IMR-90 (cell line): ENCODE data around the gene OVOL3. TPM values are rescaled to one million over a fixed set of nuclear protein-coding genes. Genes with fewer than 3 reads are reported as not detected.

Source experiments
- ATAC-seq: fragments of 200-7000 bp; cut with Tn5 transposase; 2 replicates; pipeline ENCODE4 v1.9.1; 2020; ENCODE audit warnings: low read depth, mild to moderate bottlenecking, moderate library complexity
- BruUV-seq: library from RNA; stranded (reverse); fragments of 400-500 nt; replicated peaks from 2 replicates; lab custom pipeline; 2021; lab: Mats Ljungman, UMichigan
- CTCF ChIA-PET: fragments of 300-600 bp; formaldehyde crosslinking; extraction: SDS; loops from one replicate; lab custom pipeline; 2021; ENCODE audit warnings: antibody characterized with exemption; lab: Yijun Ruan, JAX
- POLR2A ChIA-PET: fragments of 300-600 bp; sonication (Branson Sonifier 250); formaldehyde crosslinking; loops from one replicate; lab custom pipeline; 2022; ENCODE audit warnings: antibody characterized with exemption; ENCODE audit not compliant: unreplicated experiment; lab: Charles Lee
- DNase-seq: peaks from one replicate; pipeline ENCODE4 v3.0.0; 2013
- H2AFZ ChIP-seq: replicated peaks from 2 replicates; pipeline ENCODE3; 2013; ENCODE audit warnings: low read length, mild to moderate bottlenecking; ENCODE audit not compliant: poor library complexity
- H2AK5ac ChIP-seq: 2 replicates; pipeline ENCODE4 v1.6.1; 2013; ENCODE audit warnings: low read depth, low read length, inconsistent platforms
- H2AK9ac ChIP-seq: replicated peaks from 2 replicates; pipeline ENCODE3; 2013; ENCODE audit warnings: mild to moderate bottlenecking, low read depth, low read length, moderate library complexity; ENCODE audit not compliant: poor library complexity
- H2BK120ac ChIP-seq: 2 replicates; pipeline ENCODE4 v1.6.1; 2013; ENCODE audit warnings: low read depth, low read length, inconsistent platforms
- H2BK15ac ChIP-seq: 3 replicates; pipeline ENCODE4 v1.6.1; 2013; ENCODE audit warnings: low read depth, low read length, inconsistent platforms
- H2BK20ac ChIP-seq: 2 replicates; pipeline ENCODE4 v1.6.1; 2013; ENCODE audit warnings: low read depth, mild to moderate bottlenecking, inconsistent platforms, low read length, moderate library complexity
- H2BK5ac ChIP-seq: 2 replicates; pipeline ENCODE4 v1.6.1; 2013; ENCODE audit warnings: mild to moderate bottlenecking, low read depth, low read length, inconsistent platforms; ENCODE audit not compliant: poor library complexity, severe bottlenecking
- H3K14ac ChIP-seq: replicated peaks from 2 replicates; pipeline ENCODE4 v1.6.1; 2013; ENCODE audit warnings: low read depth, low read length, inconsistent platforms
- H3K18ac ChIP-seq: 2 replicates; pipeline ENCODE4 v1.6.1; 2013; ENCODE audit warnings: low read depth, low read length, control low read depth
- H3K23ac ChIP-seq: 2 replicates; pipeline ENCODE4 v1.6.1; 2013; ENCODE audit warnings: low read depth, low read length, inconsistent platforms
- H3K27ac ChIP-seq: 2 replicates; pipeline ENCODE4 v1.5.1; 2013; ENCODE audit warnings: mild to moderate bottlenecking, control low read depth, low read length; ENCODE audit not compliant: insufficient read depth
- H3K27me3 ChIP-seq: 2 replicates; pipeline ENCODE4 v1.6.1; 2013; ENCODE audit warnings: low read length; ENCODE audit not compliant: control insufficient read depth, insufficient read depth
- H3K36me3 ChIP-seq: 2 replicates; pipeline ENCODE4 v1.6.1; 2013; ENCODE audit warnings: low read length, mixed read lengths; ENCODE audit not compliant: control insufficient read depth, insufficient read depth
- H3K4ac ChIP-seq: 2 replicates; pipeline ENCODE4 v1.6.1; 2013; ENCODE audit warnings: low read depth, low read length, inconsistent platforms
- H3K4me1 ChIP-seq: 2 replicates; pipeline ENCODE4 v1.6.1; 2013; ENCODE audit warnings: low read length, mixed read lengths; ENCODE audit not compliant: control insufficient read depth, insufficient read depth
- H3K4me2 ChIP-seq: 2 replicates; pipeline ENCODE4 v1.6.1; 2013; ENCODE audit warnings: low read depth, mild to moderate bottlenecking, control low read depth, low read length, moderate library complexity
- H3K4me3 ChIP-seq: 2 replicates; pipeline ENCODE4 v1.5.1; 2013; ENCODE audit warnings: low read depth, mild to moderate bottlenecking, control low read depth, low read length, moderate library complexity; ENCODE audit not compliant: insufficient read depth
- H3K56ac ChIP-seq: 2 replicates; pipeline ENCODE4 v1.6.1; 2013; ENCODE audit warnings: low read length, inconsistent platforms; ENCODE audit not compliant: insufficient read depth; ENCODE audit errors: extremely low read depth
- H3K79me1 ChIP-seq, 2 experiments: 2 replicates each; pipeline ENCODE4 v1.6.1; 2013; ENCODE audit warnings: low read length in 2 of 2, inconsistent platforms in 1 of 2, low read depth in 1 of 2
- H3K9ac ChIP-seq: 2 replicates; pipeline ENCODE4 v1.6.1; 2013; ENCODE audit warnings: low read depth, low read length, control low read depth
- H3K9me1 ChIP-seq: 2 replicates; pipeline ENCODE4 v1.6.1; 2013; ENCODE audit warnings: low read length, inconsistent platforms; ENCODE audit not compliant: insufficient read depth
- H3K9me3 ChIP-seq: 2 replicates; pipeline ENCODE4 v1.6.1; 2013; ENCODE audit warnings: low read length; ENCODE audit not compliant: control insufficient read depth, insufficient read depth
- H4K20me1 ChIP-seq: 2 replicates; pipeline ENCODE4 v1.6.1; 2013; ENCODE audit warnings: low read length, inconsistent platforms; ENCODE audit not compliant: insufficient read depth
- H4K5ac ChIP-seq: 2 replicates; pipeline ENCODE4 v1.6.1; 2013; ENCODE audit warnings: mild to moderate bottlenecking, low read depth, low read length, control low read depth
- H4K8ac ChIP-seq, 2 experiments: 2 replicates each; pipeline ENCODE4 v1.6.1; 2013; ENCODE audit warnings: low read depth in 2 of 2, low read length in 2 of 2, control low read depth in 1 of 2, inconsistent platforms in 1 of 2
- H4K91ac ChIP-seq: 2 replicates; pipeline ENCODE4 v1.6.1; 2013; ENCODE audit warnings: low read depth, low read length, inconsistent platforms; ENCODE audit not compliant: insufficient read depth
- BHLHE40 ChIP-seq: fragments of 150-350 bp; IDR thresholded peaks from 2 replicates; pipeline ENCODE4 v1.6.1; 2016; ENCODE audit warnings: mild to moderate bottlenecking, low read depth, low read length
- CEBPB ChIP-seq: IDR thresholded peaks from 2 replicates; pipeline ENCODE4 v1.6.1; 2012; ENCODE audit warnings: low read depth, low read length, improper control_type of control experiment
- CHD1 ChIP-seq: IDR thresholded peaks from 2 replicates; pipeline ENCODE4 v1.6.1; 2012; ENCODE audit warnings: low read depth, low read length, improper control_type of control experiment
- FOS ChIP-seq: fragments of 150-350 bp; IDR thresholded peaks from 2 replicates; pipeline ENCODE4 v1.6.1; 2016; ENCODE audit warnings: low read depth, low read length
- MAFK ChIP-seq: IDR thresholded peaks from 2 replicates; pipeline ENCODE4 v1.6.1; 2012; ENCODE audit warnings: low read depth, low read length, improper control_type of control experiment
- MAZ ChIP-seq: IDR thresholded peaks from 2 replicates; pipeline ENCODE4 v1.6.1; 2012; ENCODE audit warnings: low read depth, mild to moderate bottlenecking, low read length, improper control_type of control experiment, moderate library complexity, borderline replicate concordance
- MXI1 ChIP-seq: IDR thresholded peaks from 2 replicates; pipeline ENCODE4 v1.6.1; 2012; ENCODE audit warnings: low read depth, mild to moderate bottlenecking, low read length, moderate library complexity, borderline replicate concordance
- NFE2L2 ChIP-seq: fragments of 150-350 bp; IDR thresholded peaks from 2 replicates; pipeline ENCODE4 v1.6.1; 2016; ENCODE audit warnings: low read depth, mild to moderate bottlenecking, low read length
- POLR2A ChIP-seq: IDR thresholded peaks from 2 replicates; pipeline ENCODE4 v1.6.1; 2012; ENCODE audit warnings: mild to moderate bottlenecking, low read depth, low read length
- RAD21 ChIP-seq: IDR thresholded peaks from 2 replicates; pipeline ENCODE4 v1.6.1; 2012; ENCODE audit warnings: low read length, improper control_type of control experiment
- RFX5 ChIP-seq: IDR thresholded peaks from 2 replicates; pipeline ENCODE4 v1.8.0; 2012; ENCODE audit warnings: low read depth, mild to moderate bottlenecking, low read length, moderate library complexity
- SMC3 ChIP-seq: fragments of 150-350 bp; IDR thresholded peaks from 2 replicates; pipeline ENCODE4 v1.6.1; 2016; ENCODE audit warnings: low read depth, mild to moderate bottlenecking, antibody characterized with exemption, low read length, moderate library complexity
- WGBS, 2 experiments: methylation state at CpG; one replicate each; pipeline versions ENCODE4 v1.1.5 to v1.1.7; 2013; ENCODE audit warnings: missing lambda C conversion rate in 2 of 2; ENCODE audit not compliant: insufficient read length in 1 of 2; ENCODE audit errors: extremely low coverage in 2 of 2; 5-methylcytosine and 5-hydroxymethylcytosine counted together
- dilution Hi-C: fragments of 300-500 bp; cut with HindIII; formaldehyde crosslinking; loops from one replicate; pipeline ENCODE4 v1.14.3; 2018; ENCODE audit warnings: low sequenced_read_pairs; ENCODE audit not compliant: unreplicated experiment
- in situ Hi-C: fragments of 300-500 bp; cut with MboI; formaldehyde crosslinking; loops from 3 replicates; pipeline ENCODE4 v1.14.3; 2019; ENCODE audit warnings: low sequenced_read_pairs, inconsistent platforms, mixed read lengths
- intact Hi-C: fragments of 100-400 bp; cut with micrococcal nuclease; formaldehyde crosslinking; loops from 2 replicates; pipeline ENCODE4 v1.10.0; 2022
- polyA plus RNA-seq, 3 experiments: library from polyadenylated mRNA; depleted of rRNA; stranded (reverse); fragments of >200 nt; gene quantifications; 2 replicates each; pipeline ENCODE4 v1.2.3, GENCODE V29; 2012; ENCODE audit warnings: low replicate concordance in 1 of 3
- total RNA-seq: library from RNA; depleted of rRNA; stranded (reverse); fragments of >200 nt; gene quantifications from 2 replicates; pipeline ENCODE4 v1.2.3, GENCODE V29; 2012
- TF ChIP-seq, protein P1 (sequence below): conservative IDR thresholded peaks from 2 replicates; pipeline ENCODE4 v1.5.1; 2012; ENCODE audit warnings: mild to moderate bottlenecking, low read depth, low read length, improper control_type of control experiment
- TF ChIP-seq, protein P2 (sequence below): fragments of 150-350 bp; IDR thresholded peaks from 2 replicates; pipeline ENCODE4 v1.6.1; 2016; ENCODE audit warnings: low read depth, mild to moderate bottlenecking, low read length, moderate library complexity, borderline replicate concordance
- TF ChIP-seq, protein P3 (sequence below): fragments of 150-350 bp; IDR thresholded peaks from 2 replicates; pipeline ENCODE4 v1.6.1; 2017; ENCODE audit warnings: mild to moderate bottlenecking, antibody characterized with exemption, low read length, low read depth

The OVOL3 gene
- total and polyA plus RNA-seq, 2 of the 4 experiments (the other 2 are of a cell fraction): not detected

DNA sequence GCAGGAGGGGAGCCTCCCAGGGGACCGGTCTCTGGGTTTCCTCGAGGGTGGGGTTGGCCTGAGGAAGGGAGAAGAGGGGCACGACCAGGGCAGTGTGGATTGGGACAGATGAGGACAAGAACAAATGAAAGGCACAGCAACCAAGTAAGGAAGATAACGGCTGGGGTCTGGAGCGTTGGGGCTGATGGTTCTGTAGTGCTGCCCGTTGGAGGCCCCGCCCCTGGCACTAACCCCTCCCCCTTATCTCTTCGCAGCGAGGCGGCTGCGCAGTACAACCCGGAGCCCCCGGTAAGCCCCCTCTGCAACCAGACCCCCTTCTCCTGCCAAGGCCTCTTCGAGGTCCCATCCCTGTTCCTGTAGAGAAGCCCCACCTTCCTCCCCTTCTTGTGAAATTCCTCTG lies 31.1 kb downstream of the OVOL3 start:
- H3K79me1 ChIP-seq: peaks cover 41 to 61% of the 10 kb centered on the region in 2 experiments
- no peak overlapping the region for H2BK15ac ChIP-seq
- in situ Hi-C loops (no loop called here), intact Hi-C loops (no loop called here), dilution Hi-C loops (no loop called here)
- H3K27ac ChIP-seq: no peak overlapping the region
- no peak overlapping the region for H2BK5ac ChIP-seq
- H2BK20ac ChIP-seq: no peak overlapping the region
- peaks cover 13% of the 10 kb centered on the region for H3K9me1 ChIP-seq
- peaks cover 36% of the 10 kb centered on the region for H4K20me1 ChIP-seq
- POLR2A ChIA-PET: no interaction called here
- H3K4me3 ChIP-seq: no peak overlapping the region
- no peak overlapping the region for H3K18ac ChIP-seq
- no peaks in the 10 kb centered on the region for H3K27me3 ChIP-seq
- BruUV-seq: no TSS peak
- 100% methylated on average over 10 of the region's 14 CpGs; no CpG with 5 or more reads in 1 of the 2 experiments for WGBS, 2 experiments
- no peaks in the 10 kb centered on the region for H3K9me3 ChIP-seq
- ATAC-seq (no peak), DNase-seq (no peak)
- no peak overlapping the region for H4K5ac ChIP-seq
- TF ChIP-seq MXI1 (no peak), RFX5 (no peak), FOS (no peak), MAFK (no peak), MAZ (no peak), CHD1 (no peak), NFE2L2 (no peak), RAD21 (no peak), SMC3 (no peak), BHLHE40 (no peak), CEBPB (no peak), POLR2A (no peak)
- TF ChIP-seq, protein P1, sequence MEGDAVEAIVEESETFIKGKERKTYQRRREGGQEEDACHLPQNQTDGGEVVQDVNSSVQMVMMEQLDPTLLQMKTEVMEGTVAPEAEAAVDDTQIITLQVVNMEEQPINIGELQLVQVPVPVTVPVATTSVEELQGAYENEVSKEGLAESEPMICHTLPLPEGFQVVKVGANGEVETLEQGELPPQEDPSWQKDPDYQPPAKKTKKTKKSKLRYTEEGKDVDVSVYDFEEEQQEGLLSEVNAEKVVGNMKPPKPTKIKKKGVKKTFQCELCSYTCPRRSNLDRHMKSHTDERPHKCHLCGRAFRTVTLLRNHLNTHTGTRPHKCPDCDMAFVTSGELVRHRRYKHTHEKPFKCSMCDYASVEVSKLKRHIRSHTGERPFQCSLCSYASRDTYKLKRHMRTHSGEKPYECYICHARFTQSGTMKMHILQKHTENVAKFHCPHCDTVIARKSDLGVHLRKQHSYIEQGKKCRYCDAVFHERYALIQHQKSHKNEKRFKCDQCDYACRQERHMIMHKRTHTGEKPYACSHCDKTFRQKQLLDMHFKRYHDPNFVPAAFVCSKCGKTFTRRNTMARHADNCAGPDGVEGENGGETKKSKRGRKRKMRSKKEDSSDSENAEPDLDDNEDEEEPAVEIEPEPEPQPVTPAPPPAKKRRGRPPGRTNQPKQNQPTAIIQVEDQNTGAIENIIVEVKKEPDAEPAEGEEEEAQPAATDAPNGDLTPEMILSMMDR: no peak
- TF ChIP-seq, protein P2, sequence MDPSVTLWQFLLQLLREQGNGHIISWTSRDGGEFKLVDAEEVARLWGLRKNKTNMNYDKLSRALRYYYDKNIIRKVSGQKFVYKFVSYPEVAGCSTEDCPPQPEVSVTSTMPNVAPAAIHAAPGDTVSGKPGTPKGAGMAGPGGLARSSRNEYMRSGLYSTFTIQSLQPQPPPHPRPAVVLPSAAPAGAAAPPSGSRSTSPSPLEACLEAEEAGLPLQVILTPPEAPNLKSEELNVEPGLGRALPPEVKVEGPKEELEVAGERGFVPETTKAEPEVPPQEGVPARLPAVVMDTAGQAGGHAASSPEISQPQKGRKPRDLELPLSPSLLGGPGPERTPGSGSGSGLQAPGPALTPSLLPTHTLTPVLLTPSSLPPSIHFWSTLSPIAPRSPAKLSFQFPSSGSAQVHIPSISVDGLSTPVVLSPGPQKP: no peak
- TF ChIP-seq, protein P3, sequence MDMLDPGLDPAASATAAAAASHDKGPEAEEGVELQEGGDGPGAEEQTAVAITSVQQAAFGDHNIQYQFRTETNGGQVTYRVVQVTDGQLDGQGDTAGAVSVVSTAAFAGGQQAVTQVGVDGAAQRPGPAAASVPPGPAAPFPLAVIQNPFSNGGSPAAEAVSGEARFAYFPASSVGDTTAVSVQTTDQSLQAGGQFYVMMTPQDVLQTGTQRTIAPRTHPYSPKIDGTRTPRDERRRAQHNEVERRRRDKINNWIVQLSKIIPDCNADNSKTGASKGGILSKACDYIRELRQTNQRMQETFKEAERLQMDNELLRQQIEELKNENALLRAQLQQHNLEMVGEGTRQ: no peak
- no peak overlapping the region for H2AK5ac ChIP-seq
- no peak overlapping the region for H2AK9ac ChIP-seq
- peaks cover 41% of the 10 kb centered on the region for H3K36me3 ChIP-seq
- H3K4ac ChIP-seq: no peak overlapping the region
- no peak overlapping the region for H3K4me2 ChIP-seq
- no peak overlapping the region for H3K14ac ChIP-seq
- no peak overlapping the region for H3K9ac ChIP-seq
- H3K4me1 ChIP-seq: peaks cover 5% of the 10 kb centered on the region; the same call in 1 of the 2 replicates
- no peak overlapping the region for H4K91ac ChIP-seq
- CTCF ChIA-PET: no interaction called here
- no peak overlapping the region for H3K23ac ChIP-seq
- no peak overlapping the region for H2BK120ac ChIP-seq
- no peak overlapping the region for H4K8ac ChIP-seq
- no peak overlapping the region for H2AFZ ChIP-seq
- no peak overlapping the region for H3K56ac ChIP-seq
